Left forelimb (tissue), 1 donor: ENCODE data around the gene DENND1A.
"Not testable (repeated sequence)": the region's sequence is repeated elsewhere in the genome, so short reads cannot be mapped to it uniquely, and the experiment has no call there.

Experiments
- DNase-seq: peaks from one replicate; pipeline ENCODE4 v3.0.0-alpha.2; 2018; ENCODE audit warnings: low spot score

The DENND1A gene

GRCh38 chr9:123929870-123930831 is at the start of gene DENND1A:
TSS of gene DENND1A (minus strand) at chr9:123930126. CDS start at chr9:123929905, 221 bp downstream.
- DNase-seq: peak; percentile 94

- no peak for DNase-seq
Observed at GRCh38 chr9:123978981-123979380, 49.1 kb upstream of the DENND1A start.

GRCh38 chr9:123976579-123976978 is 46.7 kb upstream of the DENND1A start:
- DNase-seq: not testable (repeated sequence)

GRCh38 chr9:123975871-123976270 is 45.9 kb upstream of the DENND1A start:
- DNase-seq: no peak

GRCh38 chr9:123974471-123974870 is 44.5 kb upstream of the DENND1A start:
- no peak for DNase-seq

GRCh38 chr9:123973590-123974223 is 43.8 kb upstream of the DENND1A start:
- DNase-seq: no peak

GRCh38 chr9:123972618-123973017 is 42.7 kb upstream of the DENND1A start:
- DNase-seq: no peak

GRCh38 chr9:123967323-123967722 is 37.4 kb upstream of the DENND1A start:
- DNase-seq: no peak

- DNase-seq: no peak
Observed at GRCh38 chr9:123965801-123966686, 36.1 kb upstream of the DENND1A start.

GRCh38 chr9:123964761-123965160 is 34.8 kb upstream of the DENND1A start:
- DNase-seq: no peak

GRCh38 chr9:123960965-123961364 is 31.0 kb upstream of the DENND1A start:
- no peak for DNase-seq

- no peak for DNase-seq
Observed at GRCh38 chr9:123960366-123960765, 30.4 kb upstream of the DENND1A start.

- DNase-seq: no peak
Observed at GRCh38 chr9:123959787-123960186, 29.9 kb upstream of the DENND1A start.

GRCh38 chr9:123957731-123958130 is 27.8 kb upstream of the DENND1A start:
- DNase-seq: no peak

- DNase-seq: no peak
Observed at GRCh38 chr9:123957168-123957721, 27.3 kb upstream of the DENND1A start.

GRCh38 chr9:123955637-123956036 is 25.7 kb upstream of the DENND1A start:
- DNase-seq: no peak

GRCh38 chr9:123954518-123955280 is 24.8 kb upstream of the DENND1A start:
- DNase-seq: no peak

GRCh38 chr9:123952641-123953495 is 22.9 kb upstream of the DENND1A start:
- DNase-seq: no peak

GRCh38 chr9:123948286-123948685 is 18.4 kb upstream of the DENND1A start:
- DNase-seq: no peak

- no peak for DNase-seq
Observed at GRCh38 chr9:123947326-123947725, 17.4 kb upstream of the DENND1A start.
